DOHH2 (cell line): ENCODE measurements around the gene CLEC12A.

ENCODE experiments used
- H3F3A ChIP-seq: fragments of 200-600 bp; sonication (generic), shearing (Covaris generic); 2 replicates; pipeline ENCODE4 v1.6.0; 2016; ENCODE audit warnings: antibody characterized with exemption, mild to moderate bottlenecking; ENCODE audit not compliant: control insufficient read depth, insufficient read depth
- H3K27ac ChIP-seq: fragments of 200-600 bp; sonication (generic); 2 replicates; pipeline ENCODE4 v1.5.1; 2014; ENCODE audit warnings: low read depth, mild to moderate bottlenecking, low read length, moderate library complexity
- H3K27me3 ChIP-seq: fragments of 200-600 bp; sonication (generic); 2 replicates; pipeline ENCODE4 v1.6.1; 2014; ENCODE audit warnings: mild to moderate bottlenecking, low read length, mixed read lengths; ENCODE audit not compliant: control insufficient read depth
- H3K36me3 ChIP-seq: fragments of 200-600 bp; sonication (generic); 2 replicates; pipeline ENCODE4 v1.6.1; 2014; ENCODE audit warnings: mild to moderate bottlenecking, low read length, moderate library complexity, mixed read lengths; ENCODE audit not compliant: control insufficient read depth
- H3K4me1 ChIP-seq: fragments of 200-600 bp; sonication (generic); 2 replicates; pipeline ENCODE4 v1.6.1; 2014; ENCODE audit warnings: mild to moderate bottlenecking, low read length, mixed read lengths; ENCODE audit not compliant: control insufficient read depth
- H3K4me2 ChIP-seq: fragments of 200-600 bp; sonication (generic); 2 replicates; pipeline ENCODE4 v1.6.0; 2014; ENCODE audit warnings: mild to moderate bottlenecking, low read length, moderate library complexity
- H3K4me3 ChIP-seq: fragments of 200-600 bp; sonication (generic); 2 replicates; pipeline ENCODE4 v1.5.1; 2014; ENCODE audit warnings: mild to moderate bottlenecking, low read length, mixed read lengths
- H3K79me2 ChIP-seq: fragments of 200-600 bp; sonication (generic); 2 replicates; pipeline ENCODE4 v1.6.1; 2014; ENCODE audit warnings: mild to moderate bottlenecking, low read length, mixed read lengths; ENCODE audit not compliant: control insufficient read depth
- H3K9me2 ChIP-seq: fragments of 200-600 bp; sonication (generic); replicated peaks from 2 replicates; pipeline ENCODE4 v1.6.1; 2014; ENCODE audit warnings: mild to moderate bottlenecking, low read length, mixed read lengths; ENCODE audit not compliant: control insufficient read depth
- H3K9me3 ChIP-seq: fragments of 200-600 bp; sonication (generic); 2 replicates; pipeline ENCODE4 v1.6.1; 2014; ENCODE audit warnings: antibody characterized with exemption, low read length, mixed read lengths; ENCODE audit not compliant: control insufficient read depth, insufficient read depth
- H4K20me1 ChIP-seq: fragments of 200-600 bp; sonication (generic); 2 replicates; pipeline ENCODE4 v1.6.0; 2014; ENCODE audit warnings: low read depth, mild to moderate bottlenecking, antibody characterized with exemption, low read length, moderate library complexity; ENCODE audit not compliant: control insufficient read depth, insufficient read depth
- CTCF ChIP-seq: fragments of 200-600 bp; sonication (generic); IDR thresholded peaks from one replicate; pipeline ENCODE4 v1.5.1; 2014; ENCODE audit warnings: antibody characterized with exemption, mild to moderate bottlenecking, low read depth, low read length; ENCODE audit not compliant: poor library complexity, severe bottlenecking
- EZH2phosphoT487 ChIP-seq: fragments of 200-600 bp; sonication (generic); IDR thresholded peaks from 2 replicates; pipeline ENCODE4 v1.6.1; 2017; ENCODE audit warnings: borderline replicate concordance, mild to moderate bottlenecking, antibody characterized with exemption, low read length, moderate library complexity, mixed read lengths

The CLEC12A gene

GRCh38 chr12:9960590-9960989 is 10.6 kb upstream of the CLEC12A start:
- Histone ChIP-seq H3K4me2 (no peak overlapping the region), H3K4me3 (no peak overlapping the region), H3K9me2 (no peaks in the 10 kb centered on the region), H3K36me3 (no peaks in the 10 kb centered on the region), H3K9me3 (no peaks in the 10 kb centered on the region), H3K4me1 (no peaks in the 10 kb centered on the region), H3F3A (no peaks in the 10 kb centered on the region), H3K79me2 (no peaks in the 10 kb centered on the region), H4K20me1 (no peaks in the 10 kb centered on the region), H3K27ac (no peak overlapping the region), H3K27me3 (0 out of 2 replicates have a peak, but pooled peaks cover 2% of the 10 kb centered on the region)
- TF ChIP-seq CTCF (no peak), EZH2phosphoT487 (no peak)

GRCh38 chr12:9961106-9961505 is 10.1 kb upstream of the CLEC12A start:
- Histone ChIP-seq H3K9me2 (no peaks in the 10 kb centered on the region), H3F3A (no peaks in the 10 kb centered on the region), H4K20me1 (no peaks in the 10 kb centered on the region), H3K9me3 (no peaks in the 10 kb centered on the region), H3K4me2 (no peak overlapping the region), H3K27ac (no peak overlapping the region), H3K4me1 (no peaks in the 10 kb centered on the region), H3K27me3 (0 out of 2 replicates have a peak, but pooled peaks cover 2% of the 10 kb centered on the region), H3K4me3 (no peak overlapping the region), H3K36me3 (no peaks in the 10 kb centered on the region), H3K79me2 (no peaks in the 10 kb centered on the region)
- no peak for TF ChIP-seq CTCF
- no peak for TF ChIP-seq EZH2phosphoT487

- Histone ChIP-seq H3K4me3 (no peak overlapping the region), H4K20me1 (no peaks in the 10 kb centered on the region), H3K27me3 (0 out of 2 replicates have a peak, but pooled peaks cover 2% of the 10 kb centered on the region), H3K27ac (no peak overlapping the region), H3K9me2 (no peaks in the 10 kb centered on the region), H3K4me2 (no peak overlapping the region), H3K79me2 (no peaks in the 10 kb centered on the region), H3K36me3 (no peaks in the 10 kb centered on the region), H3K4me1 (no peaks in the 10 kb centered on the region), H3K9me3 (no peaks in the 10 kb centered on the region), H3F3A (no peaks in the 10 kb centered on the region)
- TF ChIP-seq EZH2phosphoT487: no peak
- TF ChIP-seq CTCF: no peak
These were observed 9.3 kb upstream of the CLEC12A start for GRCh38 chr12:9961901-9962300.
